ENCODE measurements around the gene CHST5.

The CHST5 gene

DNA sequence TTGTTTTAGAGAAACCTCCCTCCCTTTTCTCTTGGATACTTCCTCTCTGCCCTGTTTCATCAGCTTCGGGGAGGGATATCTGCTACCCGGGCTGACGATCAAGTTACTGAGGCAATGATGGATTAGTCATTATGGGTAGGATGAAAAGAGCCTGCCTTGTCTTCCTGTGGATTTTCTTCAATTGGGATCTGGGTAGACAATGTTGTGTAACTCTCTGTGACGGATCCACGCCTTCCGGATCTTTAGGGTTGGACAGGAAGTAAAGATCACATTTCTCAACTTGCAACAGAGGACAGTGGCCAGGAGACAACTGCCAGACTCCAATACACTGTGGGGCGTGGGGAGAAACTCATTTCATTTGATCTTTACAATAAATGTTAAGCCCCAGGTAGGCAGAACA lies 29.3 kb downstream of the CHST5 start:
- no peak overlapping the region for H3K23ac ChIP-seq (ENCODE audit: low read length in 2 of 2)
- peak; percentile 38 for DNase-seq
- no peak overlapping the region for H3K27ac ChIP-seq (ENCODE audit: low read length, poor library complexity, severe bottlenecking)
- H3K4me3 ChIP-seq (ENCODE audit: insufficient read depth in 1 of 2, low read depth in 1 of 2, low read length in 2 of 2), result no peak overlapping the region
- no peak overlapping the region for H4K91ac ChIP-seq (ENCODE audit: low read length)
- H3K9me3 ChIP-seq (ENCODE audit: control insufficient read depth, low read length), result no peaks in the 10 kb centered on the region
- no peak overlapping the region for H3K4me2 ChIP-seq (ENCODE audit: low read length, poor library complexity, severe bottlenecking)
- H2AK5ac ChIP-seq (ENCODE audit: low read length, severe bottlenecking), result no peak overlapping the region
- peaks cover 4% of the 10 kb centered on the region for H3K4me1 ChIP-seq (ENCODE audit: control insufficient read depth, insufficient read depth, low read depth, low read length)
- H3K18ac ChIP-seq (ENCODE audit: low read depth in 1 of 2, low read length in 2 of 2), result no peak overlapping the region
- H3K79me1 ChIP-seq (replicated peaks; ENCODE audit: low read length, poor library complexity, severe bottlenecking), result no peaks in the 10 kb centered on the region
- H2BK12ac ChIP-seq (ENCODE audit: low read length in 2 of 2), result no peak overlapping the region
- no peak overlapping the region for H2BK120ac ChIP-seq (ENCODE audit: low read depth, low read length)
- H2BK5ac ChIP-seq (ENCODE audit: low read depth, low read length, poor library complexity, severe bottlenecking), result no peak overlapping the region
- no peaks in the 10 kb centered on the region for H3K36me3 ChIP-seq (ENCODE audit: control insufficient read depth in 1 of 2, insufficient read depth in 2 of 2, low read depth in 1 of 2, low read length in 2 of 2)
- WGBS, result 78% methylated on average over 6 of the region's 7 CpGs
- H3K14ac ChIP-seq (ENCODE audit: low read length in 2 of 2), result no peak overlapping the region
- peaks cover 0 to 8% of the 10 kb centered on the region in 2 experiments for H3K27me3 ChIP-seq (ENCODE audit: control insufficient read depth in 1 of 2, insufficient read depth in 1 of 2, low read length in 2 of 2)
- H2BK15ac ChIP-seq (ENCODE audit: low read depth, poor library complexity, severe bottlenecking), result no peak overlapping the region
- H2AFZ ChIP-seq (ENCODE audit: low read depth, low read length), result no peak overlapping the region
- H4K8ac ChIP-seq (ENCODE audit: low read length), result no peak overlapping the region
- H3K4ac ChIP-seq (ENCODE audit: low read depth in 1 of 2, low read length in 2 of 2), result no peak overlapping the region
- H3K9ac ChIP-seq (ENCODE audit: low read length), result peak overlapping the region; percentile 80

GRCh38 chr16:75506107-75506506 lies 29.8 kb downstream of the CHST5 start:
- 86% methylated on average over 3 of the region's 3 CpGs for WGBS
- Histone ChIP-seq H3K4me1 (ENCODE audit: control insufficient read depth, insufficient read depth, low read depth, low read length) (peaks cover 4% of the 10 kb centered on the region), H3K27me3 (ENCODE audit: control insufficient read depth in 1 of 2, insufficient read depth in 1 of 2, low read length in 2 of 2) (peaks cover 0 to 8% of the 10 kb centered on the region in 2 experiments), H3K27ac (ENCODE audit: low read length, poor library complexity, severe bottlenecking) (no peak overlapping the region), H2BK5ac (ENCODE audit: low read depth, low read length, poor library complexity, severe bottlenecking) (no peak overlapping the region), H4K8ac (ENCODE audit: low read length) (no peak overlapping the region), H2AK5ac (ENCODE audit: low read length, severe bottlenecking) (no peak overlapping the region), H3K4ac (ENCODE audit: low read depth in 1 of 2, low read length in 2 of 2) (no peak overlapping the region), H2BK12ac (ENCODE audit: low read length in 2 of 2) (no peak overlapping the region), H2BK15ac (ENCODE audit: low read depth, poor library complexity, severe bottlenecking) (no peak overlapping the region), H3K4me2 (ENCODE audit: low read length, poor library complexity, severe bottlenecking) (no peak overlapping the region), H3K4me3 (ENCODE audit: insufficient read depth in 1 of 2, low read depth in 1 of 2, low read length in 2 of 2) (peak overlapping the region in 1 of 2 experiments; percentile 56), H2AFZ (ENCODE audit: low read depth, low read length) (no peak overlapping the region), H3K18ac (ENCODE audit: low read depth in 1 of 2, low read length in 2 of 2) (no peak overlapping the region), H3K9ac (ENCODE audit: low read length) (peak overlapping the region; percentile 80), H3K23ac (ENCODE audit: low read length in 2 of 2) (no peak overlapping the region), H4K91ac (ENCODE audit: low read length) (no peak overlapping the region), H3K79me1 (replicated peaks; ENCODE audit: low read length, poor library complexity, severe bottlenecking) (no peaks in the 10 kb centered on the region), H3K36me3 (ENCODE audit: control insufficient read depth in 1 of 2, insufficient read depth in 2 of 2, low read depth in 1 of 2, low read length in 2 of 2) (no peaks in the 10 kb centered on the region), H3K9me3 (ENCODE audit: control insufficient read depth, low read length) (no peaks in the 10 kb centered on the region), H2BK120ac (ENCODE audit: low read depth, low read length) (no peak overlapping the region), H3K14ac (ENCODE audit: low read length in 2 of 2) (no peak overlapping the region)
- DNase-seq, result no peak

GRCh38 chr16:75503801-75504200 lies 32.1 kb downstream of the CHST5 start:
- Histone ChIP-seq H3K79me1 (replicated peaks; ENCODE audit: low read length, poor library complexity, severe bottlenecking) (no peaks in the 10 kb centered on the region), H3K27ac (ENCODE audit: low read length, poor library complexity, severe bottlenecking) (no peak overlapping the region), H3K9ac (ENCODE audit: low read length) (no peak overlapping the region), H2BK120ac (ENCODE audit: low read depth, low read length) (no peak overlapping the region), H3K4ac (ENCODE audit: low read depth in 1 of 2, low read length in 2 of 2) (no peak overlapping the region), H3K36me3 (ENCODE audit: control insufficient read depth in 1 of 2, insufficient read depth in 2 of 2, low read depth in 1 of 2, low read length in 2 of 2) (no peaks in the 10 kb centered on the region), H3K4me2 (ENCODE audit: low read length, poor library complexity, severe bottlenecking) (no peak overlapping the region), H3K18ac (ENCODE audit: low read depth in 1 of 2, low read length in 2 of 2) (no peak overlapping the region), H4K8ac (ENCODE audit: low read length) (no peak overlapping the region), H2BK15ac (ENCODE audit: low read depth, poor library complexity, severe bottlenecking) (no peak overlapping the region), H3K9me3 (ENCODE audit: control insufficient read depth, low read length) (no peaks in the 10 kb centered on the region), H3K4me3 (ENCODE audit: insufficient read depth in 1 of 2, low read depth in 1 of 2, low read length in 2 of 2) (no peak overlapping the region), H3K23ac (ENCODE audit: low read length in 2 of 2) (no peak overlapping the region), H3K4me1 (ENCODE audit: control insufficient read depth, insufficient read depth, low read depth, low read length) (no peaks in the 10 kb centered on the region), H2AK5ac (ENCODE audit: low read length, severe bottlenecking) (no peak overlapping the region), H3K14ac (ENCODE audit: low read length in 2 of 2) (peak overlapping the region in 1 of 2 experiments; percentile 14), H4K91ac (ENCODE audit: low read length) (no peak overlapping the region), H2AFZ (ENCODE audit: low read depth, low read length) (no peak overlapping the region), H3K27me3 (ENCODE audit: control insufficient read depth in 1 of 2, insufficient read depth in 1 of 2, low read length in 2 of 2) (peaks cover 0 to 8% of the 10 kb centered on the region in 2 experiments), H2BK12ac (ENCODE audit: low read length in 2 of 2) (no peak overlapping the region), H2BK5ac (ENCODE audit: low read depth, low read length, poor library complexity, severe bottlenecking) (no peak overlapping the region)
- DNase-seq, result no peak
- 100% methylated on average over 1 of the region's 1 CpG for WGBS

DNA sequence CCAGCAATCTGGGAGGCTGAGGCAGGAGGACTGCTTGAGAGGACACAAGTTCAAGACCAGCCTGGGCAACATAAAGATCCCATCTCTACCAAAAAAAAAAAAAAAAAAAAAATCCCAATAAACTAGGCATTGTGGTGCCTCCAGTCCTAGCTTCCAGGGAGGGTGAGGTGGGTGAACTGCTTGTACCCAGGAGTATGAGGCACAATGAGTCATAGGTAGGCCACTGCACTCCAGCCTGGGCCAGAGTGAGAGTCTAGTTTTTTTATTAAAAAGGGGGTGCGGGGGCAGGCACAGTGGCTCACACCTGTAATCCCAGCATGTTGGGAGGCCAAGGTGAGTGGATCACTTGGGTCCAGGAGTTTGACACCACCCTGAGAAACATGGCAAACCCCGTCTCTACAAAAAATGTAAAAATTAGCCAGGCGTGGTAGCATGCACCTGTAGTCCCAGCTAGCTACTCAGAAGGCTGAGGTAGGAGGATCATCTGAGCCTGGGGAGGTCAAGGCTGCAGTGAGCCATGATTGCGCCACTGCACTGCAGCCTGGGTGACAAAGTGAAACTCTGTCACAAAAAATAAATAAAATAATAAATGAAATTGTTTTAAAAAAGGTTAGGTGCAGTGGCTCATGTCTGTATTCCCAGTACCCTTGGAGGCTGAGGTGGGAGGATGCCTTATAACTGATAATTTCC lies 32.8 kb downstream of the CHST5 start:
- no peak overlapping the region for H4K91ac ChIP-seq (ENCODE audit: low read length)
- H3K9ac ChIP-seq (ENCODE audit: low read length), result no peak overlapping the region
- 94% methylated on average over 3 of the region's 4 CpGs for WGBS
- H2BK15ac ChIP-seq (ENCODE audit: low read depth, poor library complexity, severe bottlenecking), result no peak overlapping the region
- no peak overlapping the region for H3K23ac ChIP-seq (ENCODE audit: low read length in 2 of 2)
- no peak overlapping the region for H4K8ac ChIP-seq (ENCODE audit: low read length)
- no peaks in the 10 kb centered on the region for H3K36me3 ChIP-seq (ENCODE audit: control insufficient read depth in 1 of 2, insufficient read depth in 2 of 2, low read depth in 1 of 2, low read length in 2 of 2)
- no peaks in the 10 kb centered on the region for H3K79me1 ChIP-seq (replicated peaks; ENCODE audit: low read length, poor library complexity, severe bottlenecking)
- no peak overlapping the region for H2BK12ac ChIP-seq (ENCODE audit: low read length in 2 of 2)
- no peak overlapping the region for H3K4me2 ChIP-seq (ENCODE audit: low read length, poor library complexity, severe bottlenecking)
- H3K4me3 ChIP-seq (ENCODE audit: insufficient read depth in 1 of 2, low read depth in 1 of 2, low read length in 2 of 2), result no peak overlapping the region
- DNase-seq, result no peak
- no peak overlapping the region for H2BK5ac ChIP-seq (ENCODE audit: low read depth, low read length, poor library complexity, severe bottlenecking)
- H3K9me3 ChIP-seq (ENCODE audit: control insufficient read depth, low read length), result no peaks in the 10 kb centered on the region
- H2AK5ac ChIP-seq (ENCODE audit: low read length, severe bottlenecking), result no peak overlapping the region
- H3K4me1 ChIP-seq (ENCODE audit: control insufficient read depth, insufficient read depth, low read depth, low read length), result no peaks in the 10 kb centered on the region
- no peak overlapping the region for H3K4ac ChIP-seq (ENCODE audit: low read depth in 1 of 2, low read length in 2 of 2)
- H2BK120ac ChIP-seq (ENCODE audit: low read depth, low read length), result no peak overlapping the region
- no peak overlapping the region for H3K18ac ChIP-seq (ENCODE audit: low read depth in 1 of 2, low read length in 2 of 2)
- no peak overlapping the region for H3K27ac ChIP-seq (ENCODE audit: low read length, poor library complexity, severe bottlenecking)
- H3K14ac ChIP-seq (ENCODE audit: low read length in 2 of 2), result no peak overlapping the region
- peaks cover 0 to 8% of the 10 kb centered on the region in 2 experiments for H3K27me3 ChIP-seq (ENCODE audit: control insufficient read depth in 1 of 2, insufficient read depth in 1 of 2, low read length in 2 of 2)
- no peak overlapping the region for H2AFZ ChIP-seq (ENCODE audit: low read depth, low read length)

All from mesenchymal stem cell (in vitro differentiated cells and primary cell).